ENCODE measurements around the gene RPL35.
"Not testable (repeated sequence)": the region's sequence is repeated elsewhere in the genome, so short reads cannot be mapped to it uniquely, and the experiment has no call there.

The RPL35 gene

GRCh38 chr9:124852121-124852828 lies 9.5 kb downstream of the RPL35 start:
- DNase-seq (ENCODE audit: low read depth) = no peak

GRCh38 chr9:124849801-124850200 lies 12.0 kb downstream of the RPL35 start:
- DNase-seq (ENCODE audit: low read depth) = no peak

GRCh38 chr9:124846969-124847368 lies 14.8 kb downstream of the RPL35 start:
- no peak for DNase-seq (ENCODE audit: low read depth)

GRCh38 chr9:124846467-124846866 lies 15.3 kb downstream of the RPL35 start:
- not testable (repeated sequence) for DNase-seq (ENCODE audit: low read depth)

GRCh38 chr9:124844291-124844690 lies 17.5 kb downstream of the RPL35 start:
- no peak for DNase-seq (ENCODE audit: low read depth)

GRCh38 chr9:124843456-124844034 lies 18.2 kb downstream of the RPL35 start:
- DNase-seq (ENCODE audit: low read depth) = no peak

GRCh38 chr9:124841075-124841821 lies 20.5 kb downstream of the RPL35 start:
- DNase-seq (ENCODE audit: low read depth) = no peak

GRCh38 chr9:124840300-124840833 lies 21.4 kb downstream of the RPL35 start:
- DNase-seq (ENCODE audit: low read depth) = no peak

- DNase-seq (ENCODE audit: low read depth) = no peak
Measured at GRCh38 chr9:124839612-124840299, 22.0 kb downstream of the RPL35 start.

- not testable (repeated sequence) for DNase-seq (ENCODE audit: low read depth)
Measured at GRCh38 chr9:124838567-124839275, 23.0 kb downstream of the RPL35 start.

GRCh38 chr9:124838132-124838531 lies 23.6 kb downstream of the RPL35 start:
- not testable (repeated sequence) for DNase-seq (ENCODE audit: low read depth)

GRCh38 chr9:124835026-124835557 lies 26.7 kb downstream of the RPL35 start:
- DNase-seq (ENCODE audit: low read depth) = no peak

GRCh38 chr9:124834591-124834990 lies 27.2 kb downstream of the RPL35 start:
- DNase-seq (ENCODE audit: low read depth) = no peak

GRCh38 chr9:124831642-124832364 lies 30.0 kb downstream of the RPL35 start:
- no peak for DNase-seq (ENCODE audit: low read depth)

- DNase-seq (ENCODE audit: low read depth) = no peak
Measured at GRCh38 chr9:124830593-124830992, 31.2 kb downstream of the RPL35 start.

GRCh38 chr9:124829334-124829669 lies 32.5 kb downstream of the RPL35 start:
- DNase-seq (ENCODE audit: low read depth) = no peak

GRCh38 chr9:124828489-124829333 lies 33.0 kb downstream of the RPL35 start:
- no peak for DNase-seq (ENCODE audit: low read depth)

- DNase-seq (ENCODE audit: low read depth) = no peak
Measured at GRCh38 chr9:124820698-124821623, 40.8 kb downstream of the RPL35 start.
